NK-92 treated with Interleukin-12 subunit alpha and Interleukin-12 subunit beta, amount 100 ng/mL, for 24 hours (cell line): ENCODE data around the gene DTNA.

ENCODE experiments used
- DNase-seq: peaks from one replicate; lab custom pipeline; 2025; lab: John Stamatoyannopoulos, UW

The DTNA gene

DNA sequence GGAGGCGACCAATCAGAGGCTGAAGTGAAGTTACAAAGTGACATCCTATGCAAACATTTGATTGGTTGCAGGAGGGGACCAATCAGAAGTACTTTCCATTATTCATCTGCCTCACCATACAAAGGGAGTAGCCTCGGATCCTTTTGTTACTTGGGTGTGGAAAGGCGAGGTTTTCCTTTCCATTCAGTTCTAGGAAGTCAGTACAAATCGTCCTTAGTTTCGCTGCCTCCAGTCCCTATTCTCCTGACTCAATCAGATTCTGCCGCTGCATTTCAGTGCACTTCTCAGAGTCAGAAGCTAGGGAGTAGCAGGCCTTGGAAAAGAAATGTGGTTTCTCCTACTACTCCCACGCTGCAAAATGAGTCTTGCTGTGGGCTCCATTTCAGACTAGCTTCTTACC lies 149.4 kb downstream of the DTNA start:
- no peak for DNase-seq

DNA sequence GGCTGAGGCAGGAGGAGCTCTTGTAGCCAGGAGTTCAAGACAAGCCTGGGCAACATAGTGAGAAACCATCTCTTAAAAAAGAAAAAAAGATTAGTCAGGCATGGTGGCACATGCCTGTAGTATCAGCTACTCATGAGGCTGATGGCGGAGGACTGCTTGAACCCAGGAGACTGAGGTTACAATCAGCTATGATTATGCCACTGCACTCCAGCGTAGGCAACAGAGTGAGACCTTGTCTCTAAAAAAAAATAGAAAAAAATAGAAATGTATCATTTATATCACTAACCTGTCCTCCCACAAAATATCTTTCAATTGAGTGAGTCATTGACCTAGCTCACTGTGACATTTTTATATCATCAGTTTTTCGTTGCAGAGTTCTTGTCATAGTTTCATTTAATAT lies 152.5 kb downstream of the DTNA start:
- no peak for DNase-seq

DNA sequence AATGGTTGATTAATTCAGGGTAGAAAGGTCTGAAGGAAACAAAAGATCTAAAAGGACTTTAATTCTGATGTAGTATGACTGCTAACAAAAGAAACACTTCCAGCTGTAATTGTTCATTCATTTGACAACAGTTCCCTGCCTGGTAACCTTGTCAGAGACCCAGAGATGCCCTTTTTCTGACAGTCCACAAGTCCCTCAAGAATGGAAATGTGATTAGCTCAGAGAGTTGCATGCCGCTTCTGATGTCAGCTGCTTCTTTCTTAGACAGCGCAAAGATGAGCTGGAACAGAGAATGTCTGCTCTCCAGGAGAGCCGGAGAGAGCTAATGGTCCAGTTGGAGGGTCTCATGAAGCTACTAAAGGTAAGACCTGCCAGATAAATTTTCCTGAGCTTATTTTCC lies 153.6 kb downstream of the DTNA start:
- DNase-seq: no peak

- no peak for DNase-seq
Observed at GRCh38 chr18:34864836-34865497, 154.9 kb downstream of the DTNA start.

GRCh38 chr18:34866310-34866709 lies 156.2 kb downstream of the DTNA start:
- DNase-seq: no peak

DNA sequence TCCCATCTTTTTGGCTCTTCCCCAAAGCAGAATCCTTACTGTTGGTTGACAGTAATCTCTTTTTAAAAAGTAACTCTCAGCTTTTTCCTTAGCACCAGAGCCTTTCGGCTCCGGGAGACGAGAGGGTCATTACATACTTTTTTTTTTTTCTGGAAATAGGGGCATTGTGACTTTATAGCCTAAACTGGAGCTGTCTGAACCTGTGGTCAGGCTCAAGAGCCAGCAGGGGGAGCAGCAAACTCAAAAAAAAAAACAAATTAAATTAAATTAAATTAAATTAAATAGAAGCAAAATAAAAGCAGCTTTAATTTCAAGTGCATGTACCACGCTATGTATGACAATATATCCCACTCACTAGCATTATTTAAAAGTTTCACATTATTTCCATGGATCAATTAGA lies 156.6 kb downstream of the DTNA start:
- DNase-seq: no peak

GRCh38 chr18:34867520-34867919 lies 157.4 kb downstream of the DTNA start:
- no peak for DNase-seq

- no peak for DNase-seq
Observed at GRCh38 chr18:34870555-34871310, 160.6 kb downstream of the DTNA start.

- no peak for DNase-seq
Observed at GRCh38 chr18:34871435-34871834, 161.3 kb downstream of the DTNA start.

GRCh38 chr18:34872066-34872465 lies 162.0 kb downstream of the DTNA start:
- no peak for DNase-seq

GRCh38 chr18:34873986-34874580 lies 164.0 kb downstream of the DTNA start:
- DNase-seq: no peak

DNA sequence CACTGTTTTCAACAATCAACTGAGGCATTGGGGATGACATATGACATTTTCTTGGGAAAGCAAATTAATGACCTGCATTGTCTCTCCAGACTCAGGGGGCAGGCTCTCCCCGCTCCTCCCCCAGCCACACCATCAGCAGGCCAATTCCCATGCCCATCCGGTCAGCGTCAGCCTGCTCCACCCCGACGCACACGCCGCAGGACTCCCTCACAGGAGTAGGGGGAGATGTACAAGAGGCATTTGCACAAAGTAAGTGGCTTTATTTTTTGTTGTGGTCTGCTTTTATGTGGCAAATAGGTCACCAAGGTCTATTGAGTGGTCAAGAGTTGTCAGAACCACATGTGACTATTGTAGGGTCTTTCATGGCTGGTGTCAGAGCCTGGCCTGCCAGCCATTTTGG lies 165.1 kb downstream of the DTNA start:
- DNase-seq: no peak

GRCh38 chr18:34880403-34880802 lies 170.3 kb downstream of the DTNA start:
- DNase-seq: no peak

DNA sequence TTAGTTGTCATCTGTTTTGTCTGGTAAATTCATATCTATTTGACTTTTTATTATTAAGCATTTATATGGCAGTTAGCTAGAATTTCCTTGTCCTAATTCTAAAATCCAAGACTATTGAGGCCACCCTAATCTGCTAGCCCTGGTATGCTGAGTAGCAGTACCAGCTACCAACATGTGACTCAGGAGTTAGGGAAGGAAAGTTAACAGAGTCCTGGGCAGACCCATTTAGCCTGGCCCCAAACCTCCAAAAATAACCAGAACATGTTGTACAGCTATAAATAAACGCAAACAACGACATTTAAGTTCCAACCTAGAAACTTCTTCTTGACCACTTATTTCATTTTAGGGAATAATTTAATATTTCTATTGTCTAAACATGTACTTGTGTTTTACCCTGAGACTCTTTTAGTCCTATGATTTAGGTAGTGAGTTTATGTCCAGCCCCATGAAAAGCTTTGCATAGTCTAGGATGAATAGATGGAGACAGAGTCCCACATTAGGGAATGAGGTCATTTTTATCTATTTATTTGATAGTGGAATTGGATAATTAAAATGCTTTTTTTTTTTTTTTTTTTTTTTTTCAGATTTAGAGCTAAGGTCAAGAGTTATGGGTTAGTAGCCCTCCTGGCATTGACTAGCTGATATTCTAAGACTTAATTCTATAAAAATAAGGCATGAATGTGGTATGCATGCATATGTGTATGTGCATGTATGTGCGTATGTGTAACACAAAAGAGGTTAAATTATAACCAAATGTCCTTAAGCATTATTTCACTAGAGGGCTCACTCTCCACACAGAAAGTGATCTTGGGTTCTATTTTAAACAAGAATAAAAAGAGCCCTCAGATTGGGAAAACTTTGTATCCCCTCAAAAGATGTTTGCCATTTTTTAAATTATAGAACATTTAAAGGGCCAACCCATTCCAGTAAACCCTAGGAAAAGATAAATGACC lies 171.1 kb downstream of the DTNA start:
- no peak for DNase-seq

- no peak for DNase-seq
Observed at GRCh38 chr18:34884436-34884835, 174.3 kb downstream of the DTNA start.

- DNase-seq: no peak
Observed at GRCh38 chr18:34886177-34886576, 176.1 kb downstream of the DTNA start.

- no peak for DNase-seq
Observed at GRCh38 chr18:34887881-34888580, 177.9 kb downstream of the DTNA start.

DNA sequence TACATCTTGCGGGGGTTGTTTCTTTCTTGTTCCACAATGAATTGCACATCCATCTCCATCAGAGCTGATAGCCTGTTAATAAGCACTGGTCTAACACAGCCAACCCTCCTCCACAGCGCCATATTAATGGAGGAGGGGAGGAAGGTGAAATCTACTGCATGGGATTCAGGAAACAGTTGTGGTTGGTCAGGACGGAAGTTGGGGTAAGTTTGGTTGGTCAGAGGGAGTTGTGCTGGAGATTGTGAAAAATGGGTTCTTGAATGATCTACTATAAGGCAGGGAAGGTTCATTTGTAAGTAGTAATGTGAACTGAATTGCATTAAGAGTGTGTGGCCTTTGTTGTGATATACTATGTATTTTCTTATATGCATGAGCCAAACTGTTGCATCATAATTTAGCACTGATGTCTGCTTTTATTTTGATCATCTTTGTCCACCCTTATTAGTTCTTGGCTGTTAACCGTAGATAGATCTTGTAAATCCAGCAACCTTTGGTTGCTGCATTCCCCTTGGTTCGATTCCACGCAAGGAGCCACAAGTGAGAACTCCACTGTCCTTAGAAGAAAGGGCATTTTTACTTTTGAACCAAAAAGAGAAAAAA lies 180.5 kb downstream of the DTNA start:
- DNase-seq: no peak

DNA sequence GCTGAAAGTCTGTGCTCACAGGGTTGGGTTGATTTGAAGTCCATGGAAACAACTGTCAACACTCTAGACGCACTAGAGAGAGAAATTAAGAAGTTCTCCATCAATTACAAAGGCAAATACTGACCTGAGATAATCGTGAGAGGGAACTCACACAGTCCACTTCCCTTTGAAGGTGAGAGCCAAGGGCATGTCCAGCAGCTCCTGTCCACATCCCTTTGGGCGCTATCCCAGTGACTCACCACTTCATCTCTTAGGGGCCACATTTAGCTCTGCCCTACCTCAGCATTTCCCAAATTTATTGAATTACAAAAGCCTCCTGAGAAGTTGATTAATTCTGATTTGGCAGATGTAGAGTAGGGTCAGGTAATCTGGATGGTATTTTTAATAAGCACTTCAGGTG lies 182.3 kb downstream of the DTNA start:
- no peak for DNase-seq

GRCh38 chr18:34893239-34893638 lies 183.1 kb downstream of the DTNA start:
- DNase-seq: no peak

GRCh38 chr18:34901299-34901698 lies 191.2 kb downstream of the DTNA start:
- DNase-seq: no peak
